ENCODE results near the gene OPCML.

DNA sequence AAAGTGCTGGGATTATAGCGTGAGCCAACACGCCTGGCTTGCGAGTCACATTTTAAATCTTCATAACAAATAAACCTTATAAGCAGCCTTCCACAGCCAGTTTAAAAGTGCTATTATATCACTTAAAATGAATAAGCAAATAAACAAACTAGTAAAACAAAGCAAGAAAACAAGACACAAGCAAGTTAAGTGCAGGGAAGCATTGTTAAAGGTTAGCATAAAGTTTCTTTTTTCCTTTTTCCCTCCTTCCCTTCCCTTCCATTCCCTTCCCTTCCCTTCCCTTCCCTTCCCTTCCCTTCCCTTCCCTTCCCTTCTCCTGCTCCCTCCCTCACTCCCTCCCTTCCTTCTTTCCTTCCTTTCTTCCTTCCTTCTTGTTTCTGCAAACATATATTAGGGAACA is 278.7 kb downstream of the OPCML start:
- TF ChIP-seq CTCF (IDR thresholded peaks at IDR 0.05; ENCODE audit: low read depth, low read length, poor library complexity, severe bottlenecking) = no peak
- no peak for TF ChIP-seq EZH2phosphoT487 (IDR thresholded peaks at IDR 0.05; ENCODE audit: borderline replicate concordance, low read length)

Data from DOHH2 (cell line).